Endodermal cell (in vitro differentiated cells): ENCODE results near the gene DDX27. TPM values are rescaled to one million over a fixed set of nuclear protein-coding genes. Genes with fewer than 3 reads are reported as not detected.

Experiments
- DNase-seq: peaks from one replicate; pipeline ENCODE4 v3.0.0-alpha.2; 2017
- H3K27ac ChIP-seq: 2 replicates; pipeline ENCODE4 v1.5.1; 2013; ENCODE audit warnings: mild to moderate bottlenecking, low read depth, low read length, moderate library complexity
- H3K27me3 ChIP-seq: 2 replicates; pipeline ENCODE4 v1.6.1; 2013; ENCODE audit warnings: mild to moderate bottlenecking, low read length, moderate library complexity; ENCODE audit not compliant: insufficient read depth, control insufficient read depth, poor library complexity, severe bottlenecking
- H3K36me3 ChIP-seq: 2 replicates; pipeline ENCODE4 v1.7.0; 2013; ENCODE audit warnings: mild to moderate bottlenecking, low read length, moderate library complexity; ENCODE audit not compliant: control insufficient read depth, insufficient read depth
- H3K4me1 ChIP-seq: one replicate; pipeline ENCODE4 v1.7.0; 2013; ENCODE audit warnings: low read length; ENCODE audit not compliant: control insufficient read depth, insufficient read depth
- H3K4me3 ChIP-seq: 2 replicates; pipeline ENCODE4 v1.5.1; 2013; ENCODE audit warnings: mild to moderate bottlenecking, low read length, moderate library complexity
- H3K9ac ChIP-seq: 2 replicates; pipeline ENCODE4 v1.6.1; 2013; ENCODE audit warnings: mild to moderate bottlenecking, low read length, moderate library complexity; ENCODE audit not compliant: poor library complexity, severe bottlenecking; ENCODE audit errors: extremely low read depth
- H3K9me3 ChIP-seq: 2 replicates; pipeline ENCODE4 v1.6.1; 2013; ENCODE audit warnings: mild to moderate bottlenecking, low read length, moderate library complexity; ENCODE audit not compliant: control insufficient read depth
- H3K27ac Mint-ChIP-seq: 2 replicates; pipeline ENCODE4 v1.8.0; 2020; ENCODE audit warnings: mixed read lengths
- H3K27me3 Mint-ChIP-seq: 2 replicates; pipeline ENCODE4 v1.8.0; 2021; ENCODE audit warnings: mild to moderate bottlenecking, mixed read lengths; ENCODE audit not compliant: insufficient read depth
- H3K36me3 Mint-ChIP-seq: 2 replicates; pipeline ENCODE4 v1.8.0; 2020; ENCODE audit warnings: low read depth, mixed read lengths
- H3K4me1 Mint-ChIP-seq: 2 replicates; pipeline ENCODE4 v1.8.0; 2020; ENCODE audit warnings: mixed read lengths
- H3K4me3 Mint-ChIP-seq: 2 replicates; pipeline ENCODE4 v1.8.0; 2020; ENCODE audit warnings: mild to moderate bottlenecking, moderate library complexity, mixed read lengths
- H3K9me3 Mint-ChIP-seq: 2 replicates; pipeline ENCODE4 v1.8.0; 2020; ENCODE audit warnings: mild to moderate bottlenecking, mixed read lengths
- WGBS, 2 experiments: methylation state at CpG; one replicate each; pipeline versions ENCODE4 v1.1.5 to v1.1.7; 2013; ENCODE audit warnings: missing lambda C conversion rate in 2 of 2, mixed read lengths in 1 of 2; ENCODE audit not compliant: insufficient coverage in 1 of 2, insufficient read length in 1 of 2; 5-methylcytosine and 5-hydroxymethylcytosine counted together
- total RNA-seq, 2 donors: library from RNA; stranded (reverse); fragmentation: NEBNext Ultra II Directional in 1 of 2; extraction: Animal tissue kit (Norgen Biotek cat#: 25700) in 1 of 2; gene quantifications; 2 replicates in 1 of 2; 3 replicates in 1 of 2; pipeline ENCODE4 v1.2.1, GENCODE V29; 2021
- TF ChIP-seq, protein P1 (sequence below): fragments of 200-600 bp; sonication (generic); conservative IDR thresholded peaks from 2 replicates; pipeline ENCODE4 v1.5.0; 2021; ENCODE audit warnings: antibody characterized with exemption, mild to moderate bottlenecking

The DDX27 gene
- total RNA-seq, 2 donors from 2014 or later = 40.4 to 45.2 TPM

DNA sequence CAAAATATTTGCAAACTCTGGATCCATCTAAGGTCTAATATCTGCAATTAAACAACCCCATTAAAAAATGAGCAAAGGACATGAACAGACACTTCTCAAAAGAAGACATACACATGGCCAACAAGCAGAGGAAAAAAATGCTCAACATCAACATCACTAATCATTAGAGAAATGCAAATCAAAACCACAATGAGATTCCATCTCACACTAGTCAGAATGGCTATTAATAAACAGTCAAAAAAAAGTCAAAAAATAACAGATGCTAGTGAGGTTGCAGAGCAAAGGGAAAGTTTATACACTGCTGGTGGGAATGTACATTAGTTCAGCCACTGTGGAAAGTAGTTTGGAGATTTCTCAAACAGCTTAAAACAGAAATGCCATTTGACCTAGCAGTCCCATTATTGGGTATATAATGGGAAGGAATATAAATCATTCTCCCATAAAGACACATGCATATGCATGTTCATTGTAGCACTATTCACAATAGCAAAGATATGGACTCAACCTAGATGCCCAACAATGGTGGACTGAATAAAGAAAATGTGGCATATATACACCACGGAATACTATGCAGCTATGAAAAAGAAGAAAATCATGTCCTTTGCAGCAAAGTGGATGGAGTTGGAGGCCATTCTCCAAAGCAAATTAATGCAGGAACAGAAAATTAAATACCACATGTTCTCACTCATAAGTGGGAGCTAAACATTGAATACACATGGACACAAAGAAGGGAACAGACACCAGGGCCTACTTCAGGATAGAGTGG, 49.6 kb downstream of the DDX27 start:
- H3K4me3 Mint-ChIP-seq = no peak overlapping the region
- peaks cover 8% of the 10 kb centered on the region for H3K9me3 ChIP-seq
- peaks cover 5% of the 10 kb centered on the region for H3K4me1 Mint-ChIP-seq
- no peaks in the 10 kb centered on the region for H3K27me3 Mint-ChIP-seq
- H3K4me1 ChIP-seq = no peaks in the 10 kb centered on the region
- peak overlapping the region; percentile 41 for H3K4me3 ChIP-seq
- no peak overlapping the region for H3K27ac ChIP-seq
- H3K36me3 Mint-ChIP-seq = peaks cover 70% of the 10 kb centered on the region
- TF ChIP-seq, protein P1, sequence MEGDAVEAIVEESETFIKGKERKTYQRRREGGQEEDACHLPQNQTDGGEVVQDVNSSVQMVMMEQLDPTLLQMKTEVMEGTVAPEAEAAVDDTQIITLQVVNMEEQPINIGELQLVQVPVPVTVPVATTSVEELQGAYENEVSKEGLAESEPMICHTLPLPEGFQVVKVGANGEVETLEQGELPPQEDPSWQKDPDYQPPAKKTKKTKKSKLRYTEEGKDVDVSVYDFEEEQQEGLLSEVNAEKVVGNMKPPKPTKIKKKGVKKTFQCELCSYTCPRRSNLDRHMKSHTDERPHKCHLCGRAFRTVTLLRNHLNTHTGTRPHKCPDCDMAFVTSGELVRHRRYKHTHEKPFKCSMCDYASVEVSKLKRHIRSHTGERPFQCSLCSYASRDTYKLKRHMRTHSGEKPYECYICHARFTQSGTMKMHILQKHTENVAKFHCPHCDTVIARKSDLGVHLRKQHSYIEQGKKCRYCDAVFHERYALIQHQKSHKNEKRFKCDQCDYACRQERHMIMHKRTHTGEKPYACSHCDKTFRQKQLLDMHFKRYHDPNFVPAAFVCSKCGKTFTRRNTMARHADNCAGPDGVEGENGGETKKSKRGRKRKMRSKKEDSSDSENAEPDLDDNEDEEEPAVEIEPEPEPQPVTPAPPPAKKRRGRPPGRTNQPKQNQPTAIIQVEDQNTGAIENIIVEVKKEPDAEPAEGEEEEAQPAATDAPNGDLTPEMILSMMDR = no peak
- H3K36me3 ChIP-seq = peaks cover 78% of the 10 kb centered on the region
- no peak overlapping the region for H3K27ac Mint-ChIP-seq
- H3K9ac ChIP-seq = no peak overlapping the region
- peaks cover 11% of the 10 kb centered on the region for H3K9me3 Mint-ChIP-seq
- DNase-seq = no peak
- 100% methylated on average over 1 of the region's 1 CpG for WGBS, 2 experiments
- no peaks in the 10 kb centered on the region for H3K27me3 ChIP-seq

GRCh38 chr20:49270177-49270576, 51.0 kb downstream of the DDX27 start:
- peaks cover 11% of the 10 kb centered on the region for H3K9me3 Mint-ChIP-seq
- Histone ChIP-seq H3K9me3 (peaks cover 10% of the 10 kb centered on the region), H3K27me3 (no peaks in the 10 kb centered on the region), H3K27ac (no peak overlapping the region), H3K4me1 (no peaks in the 10 kb centered on the region), H3K4me3 (no peak overlapping the region), H3K36me3 (peaks cover 70% of the 10 kb centered on the region), H3K9ac (no peak overlapping the region)
- WGBS, 2 experiments = 94 to 95% methylated on average over 7 of the region's 7 CpGs
- no peak overlapping the region for H3K27ac Mint-ChIP-seq
- peaks cover 63% of the 10 kb centered on the region for H3K36me3 Mint-ChIP-seq
- TF ChIP-seq, protein P1 = no peak
- no peaks in the 10 kb centered on the region for H3K27me3 Mint-ChIP-seq
- peaks cover 5% of the 10 kb centered on the region for H3K4me1 Mint-ChIP-seq
- H3K4me3 Mint-ChIP-seq = no peak overlapping the region
- no peak for DNase-seq

GRCh38 chr20:49270736-49271135, 51.5 kb downstream of the DDX27 start:
- no peak for DNase-seq
- peaks cover 65% of the 10 kb centered on the region for H3K36me3 Mint-ChIP-seq
- no peak overlapping the region for H3K4me3 Mint-ChIP-seq
- H3K27ac Mint-ChIP-seq = no peak overlapping the region
- peaks cover 70% of the 10 kb centered on the region for H3K36me3 ChIP-seq
- no peaks in the 10 kb centered on the region for H3K27me3 Mint-ChIP-seq
- peaks cover 14% of the 10 kb centered on the region for H3K9me3 Mint-ChIP-seq
- H3K9me3 ChIP-seq = peaks cover 15% of the 10 kb centered on the region
- no peak overlapping the region for H3K9ac ChIP-seq
- H3K27ac ChIP-seq = no peak overlapping the region
- H3K4me1 ChIP-seq = no peaks in the 10 kb centered on the region
- TF ChIP-seq, protein P1 = no peak
- no peak overlapping the region for H3K4me3 ChIP-seq
- peaks cover 3% of the 10 kb centered on the region for H3K4me1 Mint-ChIP-seq
- WGBS, 2 experiments = 89 to 91% methylated on average over 3 to 5 of the region's 5 CpGs
- no peaks in the 10 kb centered on the region for H3K27me3 ChIP-seq
